HG03097 (cell line): ENCODE data around the gene TOM1L2.

ENCODE experiments used
- ATAC-seq: cut with Tn5 transposase; IDR thresholded peaks from one replicate; pipeline ENCODE4 v1.9.1; 2021; ENCODE audit not compliant: unreplicated experiment, low FRiP score

The TOM1L2 gene

GRCh38 chr17:17795946-17796786, 176.0 kb downstream of the TOM1L2 start:
- ATAC-seq = no peak

GRCh38 chr17:17795296-17795695, 176.9 kb downstream of the TOM1L2 start:
- ATAC-seq = no peak

- no peak for ATAC-seq
These were observed 177.8 kb downstream of the TOM1L2 start for GRCh38 chr17:17794382-17794781.
